Measurements from ENCODE around the gene KYAT1. TPM values are rescaled to one million over a fixed set of nuclear protein-coding genes. Genes with fewer than 3 reads are reported as not detected.

Gene KYAT1
- total RNA-seq, 1 donor from 2014 or later: 9.5 TPM

DNA sequence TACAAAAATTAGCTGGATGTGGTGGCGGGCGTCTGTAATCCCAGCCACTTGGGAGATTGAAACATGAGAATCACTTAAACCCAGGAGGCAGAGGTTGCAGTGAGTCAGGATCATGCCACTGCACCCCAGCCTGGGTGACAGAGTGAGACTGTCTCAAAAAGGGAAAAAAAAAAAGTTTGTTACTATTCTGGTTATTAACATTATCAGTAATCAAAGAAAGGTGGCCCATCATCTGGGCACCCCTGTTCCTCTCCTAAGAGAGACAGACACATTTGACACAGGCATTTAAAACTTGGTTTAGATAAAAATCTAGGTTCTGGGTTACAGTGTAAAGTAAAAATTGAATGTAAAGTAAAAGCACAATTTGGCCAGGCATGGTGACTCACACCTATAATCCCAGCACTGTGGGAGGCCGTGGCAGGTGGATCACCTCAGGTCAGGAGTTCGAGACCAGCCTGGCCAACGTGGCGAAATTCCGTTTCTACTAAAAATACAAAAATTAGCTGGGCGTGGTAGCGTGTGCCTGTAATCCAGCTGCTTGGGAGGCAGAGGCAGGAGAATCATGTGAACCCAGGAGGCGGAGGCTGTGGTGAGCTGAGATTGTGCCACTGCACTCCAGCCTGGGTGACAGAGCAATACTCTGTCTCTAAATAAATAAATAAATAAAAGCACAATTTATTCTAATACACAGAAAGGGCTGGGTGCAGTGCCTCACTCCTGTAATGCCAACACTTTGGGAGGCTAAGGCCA lies 22.3 kb upstream of the KYAT1 start:
- H3K27me3 ChIP-seq (ENCODE audit: control insufficient read depth, insufficient read depth, low read length): no peaks in the 10 kb centered on the region
- no peak for FAIRE-seq
- TF ChIP-seq, protein P1, sequence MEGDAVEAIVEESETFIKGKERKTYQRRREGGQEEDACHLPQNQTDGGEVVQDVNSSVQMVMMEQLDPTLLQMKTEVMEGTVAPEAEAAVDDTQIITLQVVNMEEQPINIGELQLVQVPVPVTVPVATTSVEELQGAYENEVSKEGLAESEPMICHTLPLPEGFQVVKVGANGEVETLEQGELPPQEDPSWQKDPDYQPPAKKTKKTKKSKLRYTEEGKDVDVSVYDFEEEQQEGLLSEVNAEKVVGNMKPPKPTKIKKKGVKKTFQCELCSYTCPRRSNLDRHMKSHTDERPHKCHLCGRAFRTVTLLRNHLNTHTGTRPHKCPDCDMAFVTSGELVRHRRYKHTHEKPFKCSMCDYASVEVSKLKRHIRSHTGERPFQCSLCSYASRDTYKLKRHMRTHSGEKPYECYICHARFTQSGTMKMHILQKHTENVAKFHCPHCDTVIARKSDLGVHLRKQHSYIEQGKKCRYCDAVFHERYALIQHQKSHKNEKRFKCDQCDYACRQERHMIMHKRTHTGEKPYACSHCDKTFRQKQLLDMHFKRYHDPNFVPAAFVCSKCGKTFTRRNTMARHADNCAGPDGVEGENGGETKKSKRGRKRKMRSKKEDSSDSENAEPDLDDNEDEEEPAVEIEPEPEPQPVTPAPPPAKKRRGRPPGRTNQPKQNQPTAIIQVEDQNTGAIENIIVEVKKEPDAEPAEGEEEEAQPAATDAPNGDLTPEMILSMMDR (IDR thresholded peaks at IDR 0.05; ENCODE audit: insufficient read depth, low read length, severe bottlenecking): no peak
- peak; percentile 41 for DNase-seq (ENCODE audit: low read depth)
- peaks cover 30% of the 10 kb centered on the region for H3K36me3 ChIP-seq (ENCODE audit: control insufficient read depth, insufficient read depth, low read length)
- H3K4me3 ChIP-seq (ENCODE audit: low read depth, low read length): no peak overlapping the region

DNA sequence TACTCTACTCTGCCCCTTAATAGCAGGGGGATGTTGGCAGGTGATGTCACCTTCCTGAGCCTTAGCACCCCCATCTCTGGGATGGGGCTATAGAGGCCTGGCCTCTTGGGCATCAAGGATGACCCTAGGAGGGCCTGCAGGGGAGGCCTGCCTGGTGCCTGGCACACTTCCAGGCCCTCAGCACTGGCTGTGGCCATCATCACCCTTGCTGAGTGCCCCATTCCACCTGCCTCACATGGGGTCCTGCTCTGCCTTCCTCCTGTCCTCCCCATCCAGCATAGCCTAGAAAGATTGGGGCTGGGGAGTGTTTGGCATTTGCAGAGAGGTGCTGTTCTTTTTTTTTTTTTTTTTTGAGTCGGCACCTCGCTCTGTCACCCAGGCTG lies 21.3 kb upstream of the KYAT1 start:
- Histone ChIP-seq H3K27me3 (ENCODE audit: control insufficient read depth, insufficient read depth, low read length) (no peaks in the 10 kb centered on the region), H3K4me3 (ENCODE audit: low read depth, low read length) (no peak overlapping the region), H3K36me3 (ENCODE audit: control insufficient read depth, insufficient read depth, low read length) (peaks cover 26% of the 10 kb centered on the region)
- FAIRE-seq (no peak), DNase-seq (ENCODE audit: low read depth) (no peak)
- TF ChIP-seq, protein P1 (IDR thresholded peaks at IDR 0.05; ENCODE audit: insufficient read depth, low read length, severe bottlenecking): no peak

DNA sequence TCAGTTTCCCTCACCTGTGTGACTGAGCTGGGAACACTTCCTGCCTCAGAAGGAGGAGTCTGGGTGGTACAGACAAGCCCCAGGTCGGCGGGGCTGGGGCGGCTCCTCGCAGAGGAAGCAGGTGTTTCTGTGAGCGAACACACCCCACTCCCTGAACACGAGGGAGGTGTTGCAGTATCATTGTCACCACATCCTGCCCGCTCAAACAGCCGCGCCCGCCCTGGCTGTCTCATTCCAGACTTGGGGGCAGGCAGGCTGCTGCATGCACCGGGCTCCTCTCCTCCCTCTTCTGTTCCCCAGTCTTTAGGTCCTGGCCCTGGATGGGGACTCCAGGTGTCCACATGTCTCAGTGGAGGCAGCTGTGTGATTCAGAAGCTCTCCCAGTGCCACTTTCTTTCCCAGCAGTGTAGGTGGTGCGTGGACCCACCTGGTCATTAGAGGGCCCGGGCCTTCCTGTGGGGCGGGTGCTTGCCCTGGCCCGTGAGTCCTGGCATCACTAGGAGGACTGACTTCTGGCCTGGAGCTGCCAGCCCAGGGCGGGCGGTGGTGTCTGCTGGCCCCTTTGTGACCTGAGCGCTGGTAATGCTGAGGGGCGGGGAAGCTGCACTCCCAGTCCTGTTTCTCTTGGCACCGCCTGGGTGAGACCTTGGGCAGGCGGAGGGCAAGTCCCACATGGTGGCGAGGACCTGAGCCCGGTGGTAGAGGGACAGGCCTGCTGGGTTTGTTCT lies 20.8 kb upstream of the KYAT1 start:
- TF ChIP-seq, protein P1 (IDR thresholded peaks at IDR 0.05; ENCODE audit: insufficient read depth, low read length, severe bottlenecking): no peak
- Histone ChIP-seq H3K27me3 (ENCODE audit: control insufficient read depth, insufficient read depth, low read length) (no peaks in the 10 kb centered on the region), H3K36me3 (ENCODE audit: control insufficient read depth, insufficient read depth, low read length) (peaks cover 22% of the 10 kb centered on the region), H3K4me3 (ENCODE audit: low read depth, low read length) (no peak overlapping the region)
- peak; percentile 55 for FAIRE-seq
- peak; percentile 86 for DNase-seq (ENCODE audit: low read depth)

DNA sequence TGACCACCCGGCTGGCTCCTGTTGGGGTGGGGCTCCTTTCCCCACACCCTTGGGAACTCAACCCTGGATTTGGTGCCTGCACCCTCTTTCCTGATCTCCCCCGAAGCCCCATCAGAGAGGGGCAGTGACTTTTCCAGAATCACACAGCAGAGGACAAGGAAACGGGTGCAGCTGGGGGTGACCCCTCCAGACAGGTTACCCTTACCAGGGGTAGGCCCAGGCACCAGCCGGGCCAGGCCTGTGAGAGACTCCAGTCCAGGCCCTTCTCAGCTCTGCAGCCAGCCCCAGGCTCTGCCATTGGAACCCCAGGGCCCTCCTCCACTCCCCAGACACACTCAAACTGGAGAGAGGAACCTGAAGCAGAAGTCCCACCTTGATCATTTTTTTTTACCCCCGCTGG lies 20.1 kb upstream of the KYAT1 start:
- no peaks in the 10 kb centered on the region for H3K27me3 ChIP-seq (ENCODE audit: control insufficient read depth, insufficient read depth, low read length)
- no peak for FAIRE-seq
- no peak overlapping the region for H3K4me3 ChIP-seq (ENCODE audit: low read depth, low read length)
- H3K36me3 ChIP-seq (ENCODE audit: control insufficient read depth, insufficient read depth, low read length): peaks cover 17% of the 10 kb centered on the region
- TF ChIP-seq, protein P1 (IDR thresholded peaks at IDR 0.05; ENCODE audit: insufficient read depth, low read length, severe bottlenecking): no peak
- DNase-seq (ENCODE audit: low read depth): no peak

DNA sequence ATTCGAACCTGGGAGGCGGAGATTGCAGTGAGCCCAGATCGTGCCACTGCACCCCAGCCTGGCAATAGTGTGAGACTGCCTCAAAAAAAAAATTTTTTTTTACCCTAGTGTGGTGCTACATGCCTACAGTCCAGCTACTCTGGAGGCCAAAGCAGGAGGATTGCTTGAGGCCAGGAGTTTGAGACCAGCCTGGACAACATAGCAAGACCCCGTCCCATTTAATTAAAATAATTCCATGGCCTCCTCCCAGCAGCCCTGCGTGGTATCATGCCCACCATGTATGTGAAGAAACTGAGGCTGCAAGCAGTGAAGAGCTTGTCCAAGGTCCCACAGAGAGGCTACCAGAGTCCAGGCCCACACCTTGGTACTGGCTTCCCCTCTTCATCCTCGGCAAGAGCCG lies 19.6 kb upstream of the KYAT1 start:
- Histone ChIP-seq H3K4me3 (ENCODE audit: low read depth, low read length) (no peak overlapping the region), H3K27me3 (ENCODE audit: control insufficient read depth, insufficient read depth, low read length) (no peaks in the 10 kb centered on the region), H3K36me3 (ENCODE audit: control insufficient read depth, insufficient read depth, low read length) (peaks cover 16% of the 10 kb centered on the region)
- DNase-seq (ENCODE audit: low read depth) (no peak), FAIRE-seq (no peak)
- TF ChIP-seq, protein P1 (IDR thresholded peaks at IDR 0.05; ENCODE audit: insufficient read depth, low read length, severe bottlenecking): no peak

All from bronchial epithelial cell (primary cell).